K562 (cell line): ENCODE data around the gene S100G. TPM values are rescaled to one million over a fixed set of nuclear protein-coding genes. Genes with fewer than 3 reads are reported as not detected.
A peak's percentile ranks its signal among the peaks of the same experiment; 100 is the strongest.

ENCODE experiments used
- CHAMP1 ChIP-seq: fragments of 450-650 bp; IDR thresholded peaks from 2 replicates; pipeline ENCODE4 v1.6.1; 2016; ENCODE audit warnings: mild to moderate bottlenecking
- DEAF1 ChIP-seq: fragments of 450-650 bp; formaldehyde crosslinking; IDR thresholded peaks from 2 replicates; pipeline ENCODE4 v1.4.0; 2020; ENCODE audit warnings: mild to moderate bottlenecking, moderate library complexity
- RAD21 ChIP-seq, 2 experiments: fragments of 250-450 bp in 1 of 2; fragments of 450-650 bp in 1 of 2; sonication (Bioruptor Pico) in 1 of 2; formaldehyde crosslinking in 1 of 2; IDR thresholded peaks in 1 of 2; conservative IDR thresholded peaks in 1 of 2; 2 replicates each; pipeline versions ENCODE4 v1.4.0 to v1.8.0; 2020 to 2022; ENCODE audit warnings: mild to moderate bottlenecking in 2 of 2, moderate library complexity in 1 of 2
- ZBTB33 ChIP-seq: sonication (generic); formaldehyde crosslinking; IDR thresholded peaks from 2 replicates; pipeline ENCODE4 v1.8.1; 2023; ENCODE audit warnings: mild to moderate bottlenecking, missing genetic modification reagents
- ZNF395 ChIP-seq: fragments of 200-800 bp; sonication (Bioruptor generic); IDR thresholded peaks from 2 replicates; pipeline ENCODE4 v1.6.1; 2017; ENCODE audit warnings: missing genetic modification characterization, missing compliant biosample characterization
- polyA plus RNA-seq, 8 experiments: library from polyadenylated mRNA; depleted of rRNA in 4 of 8; stranded (reverse) in 5 of 8; unstranded in 3 of 8; fragments of >200 nt; fragmentation: Nextera tagmentation in 2 of 8; fragmentation: Illumina TruSeq in 1 of 8; extraction: Ambion mirVana in 2 of 8; extraction: Trizol in 1 of 8; gene quantifications; 2 replicates each; pipeline versions ENCODE4 v1.2.1 to v1.2.3, GENCODE V29; 2011 to 2014; ENCODE audit warnings: inconsistent platforms in 1 of 8, missing spikeins in 1 of 8
- total RNA-seq, 7 experiments: library from RNA; depleted of rRNA in 6 of 7; stranded (reverse); fragments of >200 nt in 6 of 7; fragmentation: Illumina TruSeq in 2 of 7; extraction: Trizol in 2 of 7; gene quantifications; 2 replicates each; pipeline versions ENCODE4 v1.2.1 to v1.2.3, GENCODE V29; 2011 to 2021; ENCODE audit warnings: low replicate concordance in 1 of 7

Gene S100G
- total and polyA plus RNA-seq, 9 of the 15 experiments (the other 6 are each of a cell fraction or from before 2014, with no cell fraction given), result not detected

- 0 out of 2 replicates have a peak, but pooled peaks have one; percentile 4 for TF ChIP-seq ZBTB33
- TF ChIP-seq DEAF1, result 0 out of 2 replicates have a peak, but pooled peaks have one; percentile 23
- no peak for TF ChIP-seq CHAMP1
- TF ChIP-seq RAD21 (CRISPR knock-in tag; conservative IDR thresholded peaks at IDR 0.05 in 1 of 2, IDR thresholded peaks at IDR 0.05 in 1 of 2), result peak; percentile 53 to 71
- TF ChIP-seq ZNF395 (CRISPR knock-in tag), result no peak
These were observed 45.2 kb downstream of the S100G start (continued) for GRCh38 chrX:16695079-16695676.
